Common myeloid progenitor, CD34-positive (primary cell): ENCODE data around the gene SCN3A.

Source experiments
- CTCF ChIA-PET: fragments of 350-600 bp; sonication (Branson Sonifier 250); formaldehyde crosslinking; loops from one replicate; lab custom pipeline; 2021; ENCODE audit warnings: antibody characterized with exemption; lab: Charles Lee
- POLR2A ChIA-PET: fragments of 350-600 bp; sonication (Branson Sonifier 250); formaldehyde crosslinking; loops from one replicate; lab custom pipeline; 2021; ENCODE audit warnings: antibody characterized with exemption; lab: Charles Lee
- DNase-seq, 3 donors: peaks; one replicate each; pipeline versions ENCODE4 v3.0.0 to v3.0.0-alpha.2; 2013
- H3K27ac ChIP-seq, 2 experiments: 1 replicate in 1 of 2; 2 replicates in 1 of 2; pipeline ENCODE4 v1.7.0; 2013; ENCODE audit warnings: inconsistent platforms in 2 of 2, low read length in 2 of 2, mild to moderate bottlenecking in 2 of 2, low read depth in 1 of 2, moderate library complexity in 1 of 2; ENCODE audit not compliant: severe bottlenecking in 2 of 2, insufficient read depth in 1 of 2, poor library complexity in 1 of 2
- H3K27me3 ChIP-seq, 5 experiments: replicated peaks in 2 of 5; 1 replicate in 3 of 5; 2 replicates in 2 of 5; pipeline versions ENCODE4 v1.6.1 to v1.7.0; 2013; ENCODE audit warnings: low read length in 4 of 5, mild to moderate bottlenecking in 2 of 5, moderate library complexity in 2 of 5, inconsistent platforms in 1 of 5; ENCODE audit not compliant: insufficient read depth in 5 of 5, control insufficient read depth in 4 of 5
- H3K36me3 ChIP-seq, 4 experiments: 1 replicate in 2 of 4; 2 replicates in 2 of 4; pipeline versions ENCODE4 v1.6.1 to v1.7.0; 2013; ENCODE audit warnings: low read length in 3 of 4, control low read depth in 1 of 4, mild to moderate bottlenecking in 1 of 4; ENCODE audit not compliant: control insufficient read depth in 4 of 4, insufficient read depth in 4 of 4
- H3K4me1 ChIP-seq, 4 experiments: 1 replicate in 3 of 4; 2 replicates in 1 of 4; pipeline versions ENCODE4 v1.6.1 to v1.7.1; 2013; ENCODE audit warnings: low read length in 3 of 4, mild to moderate bottlenecking in 3 of 4, control low read depth in 1 of 4, inconsistent platforms in 1 of 4, moderate library complexity in 1 of 4; ENCODE audit not compliant: control insufficient read depth in 4 of 4, insufficient read depth in 4 of 4; ENCODE audit errors: control extremely low read depth in 1 of 4
- H3K4me3 ChIP-seq, 7 experiments: 1 replicate in 4 of 7; 2 replicates in 3 of 7; pipeline versions ENCODE4 v1.5.1 to v1.7.0; 2013; ENCODE audit warnings: mild to moderate bottlenecking in 7 of 7, low read length in 6 of 7, moderate library complexity in 6 of 7, inconsistent platforms in 2 of 7, low read depth in 2 of 7, control low read depth in 1 of 7; ENCODE audit not compliant: insufficient read depth in 4 of 7, control insufficient read depth in 1 of 7; ENCODE audit errors: extremely low read depth in 1 of 7
- H3K9me3 ChIP-seq, 5 experiments: 1 replicate in 4 of 5; 2 replicates in 1 of 5; pipeline versions ENCODE4 v1.6.1 to v1.7.1; 2013; ENCODE audit warnings: low read length in 4 of 5, mild to moderate bottlenecking in 2 of 5, inconsistent platforms in 1 of 5, low read depth in 1 of 5, moderate library complexity in 1 of 5; ENCODE audit not compliant: control insufficient read depth in 4 of 5, insufficient read depth in 2 of 5; ENCODE audit errors: control extremely low read depth in 1 of 5
- WGBS: methylation state at CpG from one replicate; pipeline ENCODE4 v1.1.5; 2013; ENCODE audit not compliant: insufficient coverage; 5-methylcytosine and 5-hydroxymethylcytosine counted together

SCN3A gene

GRCh38 chr2:165105926-165106325 lies 97.9 kb downstream of the SCN3A start:
- POLR2A ChIA-PET, result no interaction called here
- no peaks in the 10 kb centered on the region for H3K4me1 ChIP-seq
- H3K27ac ChIP-seq, result no peak overlapping the region
- no peaks in the 10 kb centered on the region for H3K36me3 ChIP-seq
- CTCF ChIA-PET, result no interaction called here
- no peaks in the 10 kb centered on the region for H3K9me3 ChIP-seq
- no peak overlapping the region for H3K4me3 ChIP-seq
- no CpG with 5 or more reads among the region's 4 CpGs for WGBS
- H3K27me3 ChIP-seq, result no peaks in the 10 kb centered on the region
- DNase-seq, result no peak

- H3K4me3 ChIP-seq, result no peak overlapping the region
- CTCF ChIA-PET, result no interaction called here
- DNase-seq, result no peak
- POLR2A ChIA-PET, result no interaction called here
- peaks cover 0 to 2% (median 0%) of the 10 kb centered on the region in 4 experiments for H3K36me3 ChIP-seq
- no CpG with 5 or more reads among the region's 2 CpGs for WGBS
- H3K27me3 ChIP-seq, result no peaks in the 10 kb centered on the region
- peaks cover 0 to 2% (median 0%) of the 10 kb centered on the region in 5 experiments for H3K9me3 ChIP-seq
- H3K27ac ChIP-seq, result no peak overlapping the region
- H3K4me1 ChIP-seq, result no peaks in the 10 kb centered on the region
Observed at GRCh38 chr2:165087933-165088901, 115.6 kb downstream of the SCN3A start.

- peaks cover 0 to 2% (median 0%) of the 10 kb centered on the region in 4 experiments for H3K36me3 ChIP-seq
- H3K4me3 ChIP-seq, result no peak overlapping the region
- no peak for DNase-seq
- no peaks in the 10 kb centered on the region for H3K27me3 ChIP-seq
- peaks cover 0 to 2% (median 0%) of the 10 kb centered on the region in 5 experiments for H3K9me3 ChIP-seq
- H3K27ac ChIP-seq, result no peak overlapping the region
- H3K4me1 ChIP-seq, result no peaks in the 10 kb centered on the region
- WGBS, result no CpG with 5 or more reads among the region's 2 CpGs
- ChIA-PET POLR2A (no interaction called here), CTCF (no interaction called here)
Observed at GRCh38 chr2:165086337-165086736, 117.5 kb downstream of the SCN3A start.

- Histone ChIP-seq H3K4me3 (no peak overlapping the region), H3K27ac (no peak overlapping the region), H3K27me3 (no peaks in the 10 kb centered on the region), H3K36me3 (no peaks in the 10 kb centered on the region), H3K9me3 (peaks cover 0 to 2% (median 0%) of the 10 kb centered on the region in 5 experiments), H3K4me1 (no peaks in the 10 kb centered on the region)
- 100% methylated on average over 2 of the region's 4 CpGs for WGBS
- POLR2A ChIA-PET, result no interaction called here
- DNase-seq, result no peak
- CTCF ChIA-PET, result interaction anchor here (1.1 kb wide), 1 partner anchor 12 kb away, joined by 3 read pairs; no protein-coding TSS in a partner anchor
Observed at GRCh38 chr2:165083326-165083725, 120.5 kb downstream of the SCN3A start.

- Histone ChIP-seq H3K4me3 (no peak overlapping the region), H3K27me3 (no peaks in the 10 kb centered on the region), H3K36me3 (no peaks in the 10 kb centered on the region), H3K4me1 (no peaks in the 10 kb centered on the region), H3K27ac (no peak overlapping the region), H3K9me3 (peaks cover 0 to 2% (median 0%) of the 10 kb centered on the region in 5 experiments)
- POLR2A ChIA-PET, result no interaction called here
- DNase-seq, result no peak
- CTCF ChIA-PET, result interaction anchor here (1.1 kb wide), 1 partner anchor 11 kb away, joined by 3 read pairs; no protein-coding TSS in a partner anchor
Observed at GRCh38 chr2:165082479-165082878, 121.4 kb downstream of the SCN3A start.

DNA sequence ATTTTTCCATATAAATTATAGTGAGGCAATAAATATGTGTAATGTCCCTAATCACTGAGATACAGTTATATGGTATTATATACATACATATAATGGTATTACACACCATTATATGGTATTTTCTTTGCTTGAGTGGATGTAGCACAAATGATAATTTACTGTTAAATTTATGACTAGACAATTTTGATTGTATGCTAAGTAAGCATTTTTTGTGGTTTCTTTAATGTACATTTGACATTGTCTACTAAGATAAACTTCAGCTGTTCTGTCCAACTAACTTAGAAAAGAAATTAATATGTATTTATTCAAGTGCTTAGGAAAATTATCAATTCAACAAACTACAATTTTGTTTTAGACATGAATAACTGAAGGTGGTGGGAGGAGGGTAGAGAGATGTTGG lies 122.6 kb downstream of the SCN3A start:
- H3K9me3 ChIP-seq, result peaks cover 0 to 2% (median 0%) of the 10 kb centered on the region in 5 experiments
- H3K4me3 ChIP-seq, result no peak overlapping the region
- H3K36me3 ChIP-seq, result no peaks in the 10 kb centered on the region
- no peak for DNase-seq
- no peaks in the 10 kb centered on the region for H3K27me3 ChIP-seq
- ChIA-PET CTCF (no interaction called here), POLR2A (no interaction called here)
- no peak overlapping the region for H3K27ac ChIP-seq
- H3K4me1 ChIP-seq, result no peaks in the 10 kb centered on the region

- Histone ChIP-seq H3K9me3 (peaks cover 0 to 13% (median 5%) of the 10 kb centered on the region in 5 experiments), H3K4me1 (no peaks in the 10 kb centered on the region), H3K27ac (no peak overlapping the region), H3K27me3 (no peaks in the 10 kb centered on the region), H3K4me3 (no peak overlapping the region), H3K36me3 (no peaks in the 10 kb centered on the region)
- 100% methylated on average over 2 of the region's 4 CpGs for WGBS
- POLR2A ChIA-PET, result no interaction called here
- CTCF ChIA-PET, result no interaction called here
- DNase-seq, result no peak
Observed at GRCh38 chr2:165079432-165079831, 124.4 kb downstream of the SCN3A start.
